BJ (cell line): Measurements from ENCODE around the gene IFNA2. TPM values are rescaled to one million over a fixed set of nuclear protein-coding genes. Genes with fewer than 3 reads are reported as not detected.

ENCODE experiments used
- CTCF ChIA-PET: fragments of 350-600 bp; formaldehyde crosslinking; extraction: SDS; loops from one replicate; lab custom pipeline; 2021; ENCODE audit warnings: antibody characterized with exemption, inconsistent platforms; lab: Yijun Ruan, JAX
- POLR2A ChIA-PET: fragments of 300-600 bp; sonication (Branson Sonifier 250); formaldehyde crosslinking; extraction: SDS; loops from one replicate; lab custom pipeline; 2021; ENCODE audit warnings: antibody characterized with exemption; lab: Charles Lee
- DNase-seq: peaks from one replicate; pipeline ENCODE4 v3.0.0-alpha.2; 2011; ENCODE audit warnings: low read depth
- H3K27me3 ChIP-seq: 2 replicates; pipeline ENCODE4 v1.6.0; 2011; ENCODE audit warnings: low read length; ENCODE audit not compliant: control insufficient read depth, insufficient read depth
- H3K36me3 ChIP-seq: 2 replicates; pipeline ENCODE4 v1.5.1; 2011; ENCODE audit warnings: low read length; ENCODE audit not compliant: control insufficient read depth, insufficient read depth
- H3K4me3 ChIP-seq: 2 replicates; pipeline ENCODE4 v1.5.1; 2011; ENCODE audit warnings: low read depth, mild to moderate bottlenecking, control low read depth, low read length
- CTCF ChIP-seq: IDR thresholded peaks from 2 replicates; pipeline ENCODE4 v1.5.1; 2011; ENCODE audit warnings: low read depth, mild to moderate bottlenecking, control low read depth, inconsistent platforms, low read length, moderate library complexity; ENCODE audit not compliant: insufficient read depth
- polyA plus RNA-seq: library from polyadenylated mRNA; depleted of rRNA; stranded (reverse); fragments of >200 nt; gene quantifications from 2 replicates; pipeline ENCODE4 v1.2.3, GENCODE V29; 2011

The IFNA2 gene
- polyA plus RNA-seq, 1 experiment = not detected

DNA sequence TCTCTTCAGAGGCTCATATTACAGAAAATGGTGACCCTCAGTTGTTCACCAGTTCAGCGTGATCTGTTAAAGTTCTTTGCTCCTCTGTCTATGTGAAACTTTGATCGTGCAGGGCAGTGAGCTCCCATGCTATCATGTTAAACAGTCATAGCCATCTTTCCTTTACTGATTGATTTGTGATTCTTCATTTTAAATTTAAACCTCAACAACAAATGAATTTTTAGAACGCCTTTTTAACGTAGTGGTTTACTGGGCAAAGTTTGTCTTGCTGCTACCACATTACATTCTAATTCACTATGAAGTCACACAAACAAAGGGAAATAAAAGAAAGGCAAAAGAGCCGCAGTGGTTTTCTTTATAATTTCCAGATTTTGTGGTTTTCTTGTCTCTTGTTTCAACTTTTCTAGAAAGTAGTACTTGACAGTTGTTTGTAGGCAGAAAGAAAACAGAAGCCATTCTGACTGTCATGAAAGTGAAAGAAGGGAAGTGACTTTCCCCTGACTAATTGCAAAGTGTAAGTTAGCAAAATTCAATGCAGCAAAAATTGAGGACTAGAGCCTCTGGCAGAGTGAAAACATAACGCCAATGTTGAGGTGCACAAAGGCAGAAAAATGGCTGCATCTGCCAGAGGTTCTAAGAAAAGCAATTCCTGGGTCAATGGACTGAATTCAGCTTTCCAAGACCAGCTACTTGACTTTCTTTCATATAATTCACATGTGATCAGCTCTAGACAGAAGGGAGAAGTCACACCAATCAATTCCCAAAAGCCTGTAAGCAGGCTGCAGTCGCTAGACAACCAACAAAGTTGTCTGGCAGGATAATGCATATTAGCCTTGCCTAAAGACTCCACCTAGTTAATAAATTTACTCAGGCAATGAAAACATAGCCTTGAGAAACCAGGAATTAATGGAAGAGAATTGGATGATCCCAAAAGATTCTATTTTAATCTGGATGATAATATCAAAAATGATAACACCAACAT is 27.4 kb downstream of the IFNA2 start:
- POLR2A ChIA-PET = no interaction called here
- no peak for DNase-seq
- TF ChIP-seq CTCF = no peak
- H3K36me3 ChIP-seq = no peaks in the 10 kb centered on the region
- H3K27me3 ChIP-seq = 0 out of 2 replicates have a peak, but pooled peaks cover 5% of the 10 kb centered on the region
- no peak overlapping the region for H3K4me3 ChIP-seq
- CTCF ChIA-PET = no interaction called here

- H3K4me3 ChIP-seq = no peak within 1 kb of the TSS
- ChIA-PET CTCF (no interaction called here), POLR2A (no interaction called here)
- no peak for TF ChIP-seq CTCF
- peaks cover 7% of the 10 kb centered on the region for H3K27me3 ChIP-seq
- no peaks in the 10 kb centered on the region for H3K36me3 ChIP-seq
- no peak for DNase-seq
Measured at GRCh38 chr9:21350787-21351186, 34.4 kb downstream of the IFNA2 start, which contains the start of gene IFNA6. Gene IFNA6 (minus strand): TSS chr9:21350887. CDS start chr9:21350887, 0 bp downstream.

- Histone ChIP-seq H3K4me3 (no peak overlapping the region), H3K27me3 (peaks cover 7% of the 10 kb centered on the region), H3K36me3 (no peaks in the 10 kb centered on the region)
- no peak for DNase-seq
- no peak for TF ChIP-seq CTCF
- ChIA-PET CTCF (no interaction called here), POLR2A (no interaction called here)
Measured at GRCh38 chr9:21348430-21348970, 36.7 kb downstream of the IFNA2 start.

DNA sequence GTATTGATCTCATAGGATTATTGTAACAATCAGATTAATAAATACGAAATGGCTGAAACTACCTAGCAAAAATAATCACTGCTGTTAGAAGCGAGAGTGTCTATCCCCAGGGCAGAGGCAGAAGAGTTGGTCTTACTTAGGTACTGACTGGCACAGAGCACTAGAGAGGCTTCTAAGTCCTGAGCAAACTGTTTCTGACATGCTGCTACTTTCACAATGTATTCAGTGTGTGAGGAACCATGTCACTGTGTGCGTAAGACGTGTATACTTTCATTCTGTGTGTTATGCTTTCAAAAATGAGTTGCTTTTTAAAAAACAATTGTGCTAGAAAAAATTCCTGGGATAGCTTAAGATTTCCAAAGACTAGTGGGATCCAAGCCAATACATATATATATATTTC is 44.5 kb downstream of the IFNA2 start:
- DNase-seq = no peak
- H3K4me3 ChIP-seq = no peak overlapping the region
- ChIA-PET POLR2A (no interaction called here), CTCF (interaction anchor here (1.6 kb wide), 1 partner anchor 55 kb away, joined by 4 read pairs; no protein-coding TSS in a partner anchor)
- TF ChIP-seq CTCF = no peak
- H3K27me3 ChIP-seq = no peaks in the 10 kb centered on the region; the same call in 1 of the 2 replicates
- H3K36me3 ChIP-seq = no peaks in the 10 kb centered on the region

DNA sequence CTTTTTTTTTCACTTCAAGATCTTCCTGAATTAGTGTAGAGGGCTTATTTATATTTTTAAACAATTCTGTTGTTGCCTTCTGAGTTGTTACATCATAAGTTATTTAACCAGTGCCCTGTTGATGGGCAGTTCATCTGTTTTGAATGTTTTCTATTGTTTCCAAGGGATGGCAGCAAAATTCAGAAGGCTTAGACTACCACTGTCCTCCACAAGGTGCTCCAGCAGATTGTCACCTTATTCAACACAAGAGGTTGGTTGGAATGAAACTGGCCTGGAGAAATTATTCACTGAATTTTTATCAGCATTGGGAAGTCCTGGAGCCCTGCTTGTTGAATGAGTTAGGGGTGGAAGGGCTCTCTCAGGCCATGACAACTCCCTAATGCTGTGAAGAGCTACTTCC is 48.7 kb downstream of the IFNA2 start:
- ChIA-PET POLR2A (no interaction called here), CTCF (interaction anchor here (0.5 kb wide), 1 partner anchor 146 kb away, joined by 5 read pairs; no protein-coding TSS in a partner anchor)
- no peak for DNase-seq
- Histone ChIP-seq H3K27me3 (no peaks in the 10 kb centered on the region; the same call in 1 of the 2 replicates), H3K36me3 (no peaks in the 10 kb centered on the region; the same call in 1 of the 2 replicates), H3K4me3 (no peak overlapping the region)
- no peak for TF ChIP-seq CTCF
